LNCaP clone FGC (cell line): Measurements from ENCODE around the gene MTFMT.
"Not testable (repeated sequence)": the region's sequence is repeated elsewhere in the genome, so short reads cannot be mapped to it uniquely, and the experiment has no call there.

Source experiments
- DNase-seq: peaks from one replicate; pipeline ENCODE4 v3.0.0-alpha.2; 2011; ENCODE audit warnings: low read depth
- H3K4me3 ChIP-seq: 2 replicates; pipeline ENCODE4 v1.5.1; 2011; ENCODE audit warnings: mild to moderate bottlenecking, low read depth, low read length, control low read depth
- CTCF ChIP-seq: IDR thresholded peaks from 2 replicates; pipeline ENCODE4 v1.5.1; 2012; ENCODE audit warnings: mild to moderate bottlenecking; ENCODE audit not compliant: control insufficient read depth, insufficient read depth; ENCODE audit errors: extremely low read depth

The MTFMT gene

GRCh38 chr15:65048241-65048640 lies 18.8 kb upstream of the MTFMT start:
- DNase-seq: no peak
- no peak overlapping the region for H3K4me3 ChIP-seq
- TF ChIP-seq CTCF: no peak

GRCh38 chr15:65044724-65045481 lies 15.5 kb upstream of the MTFMT start, which contains the start of gene SLC51B:
TSS of gene SLC51B (plus strand) at chr15:65045387. CDS start at chr15:65050005, 4,618 bp downstream.
- no peak for TF ChIP-seq CTCF
- no peak within 1 kb of the TSS for H3K4me3 ChIP-seq
- no peak for DNase-seq

- not testable (repeated sequence) for DNase-seq, H3K4me3 ChIP-seq
These were observed 14.8 kb upstream of the MTFMT start for GRCh38 chr15:65044218-65044617.

DNA sequence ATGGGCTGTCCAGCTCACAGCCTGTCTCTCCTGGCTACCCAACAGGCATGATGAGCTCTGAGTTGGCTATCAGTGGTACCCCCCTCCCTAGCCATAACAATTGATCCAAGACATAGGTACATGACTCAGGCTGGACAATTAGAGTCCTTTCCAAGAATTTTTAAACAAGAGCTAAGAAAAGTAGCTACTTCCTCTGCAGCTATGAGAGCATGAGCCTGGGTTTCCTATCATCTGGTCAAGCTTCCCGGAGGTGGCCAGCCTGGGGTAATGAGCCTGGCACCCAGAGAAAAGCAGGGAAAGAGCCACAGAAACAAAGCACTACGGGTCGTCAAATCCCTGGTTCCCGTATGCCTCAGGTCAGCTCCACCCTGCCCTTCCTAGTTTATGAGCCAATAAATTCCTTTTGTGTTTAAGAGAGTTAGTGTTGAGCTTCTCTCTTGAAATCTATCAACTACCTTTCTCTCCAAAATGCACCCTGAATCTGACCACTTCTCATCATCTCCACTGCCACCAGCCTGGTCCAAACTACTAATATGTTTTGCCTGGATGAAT lies 13.4 kb upstream of the MTFMT start:
- TF ChIP-seq CTCF: no peak
- DNase-seq: no peak
- no peak overlapping the region for H3K4me3 ChIP-seq

GRCh38 chr15:65041787-65042186 lies 12.3 kb upstream of the MTFMT start:
- no peak for DNase-seq
- H3K4me3 ChIP-seq: no peak overlapping the region
- TF ChIP-seq CTCF: no peak

GRCh38 chr15:65040461-65040860 lies 11.0 kb upstream of the MTFMT start:
- no peak for DNase-seq
- no peak for TF ChIP-seq CTCF
- no peak overlapping the region for H3K4me3 ChIP-seq

GRCh38 chr15:65038836-65039235 lies 9.4 kb upstream of the MTFMT start:
- no peak for TF ChIP-seq CTCF
- no peak for DNase-seq
- H3K4me3 ChIP-seq: no peak overlapping the region
